ENCODE data around the gene ENAH. TPM values are rescaled to one million over a fixed set of nuclear protein-coding genes. Genes with fewer than 3 reads are reported as not detected.

ENAH gene
- total RNA-seq: 99.1 and 109 TPM in 2 replicates

DNA sequence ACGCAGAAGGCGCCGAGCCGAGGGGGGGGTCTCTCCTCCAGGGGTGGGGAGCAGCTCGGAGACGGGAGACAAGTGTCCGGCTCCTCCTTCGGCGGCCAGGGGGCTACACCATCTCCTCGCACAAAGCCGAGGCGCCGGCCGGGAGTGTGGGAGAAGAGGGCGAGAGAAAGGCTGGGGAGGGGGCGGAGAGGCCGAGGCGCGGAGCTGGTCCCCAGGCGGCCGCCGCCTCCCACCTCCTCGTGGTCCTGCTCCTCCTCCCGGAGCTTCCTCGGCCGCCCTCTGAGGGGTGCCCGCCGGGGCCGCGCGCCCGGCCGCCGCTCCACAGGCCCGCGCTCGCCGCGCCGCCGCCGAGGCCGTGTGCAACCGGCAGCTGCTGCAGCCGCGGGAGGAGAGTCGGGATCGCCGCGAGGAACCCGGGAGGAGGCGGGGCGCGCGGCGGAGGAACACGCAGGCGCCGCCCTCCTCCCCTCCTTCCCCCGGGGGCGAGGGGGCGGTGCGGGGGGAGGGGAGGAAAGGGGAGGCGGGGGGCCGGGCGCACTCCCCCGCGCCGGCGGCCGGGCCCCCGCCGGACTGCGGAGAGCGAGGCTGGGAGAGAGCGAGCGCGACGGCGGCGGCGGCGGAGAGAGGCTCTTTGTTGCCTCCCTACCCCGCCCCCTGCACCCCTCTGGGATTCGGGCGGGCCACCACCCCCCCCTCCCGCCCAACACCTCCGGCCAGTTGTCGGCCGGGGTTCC, at the start of gene ENAH:
Gene ENAH (minus strand): TSS at position 395 of the 734 bp plus-strand sequence. CDS start 433 bp downstream, outside the sequence.

Other genes starting within 250 kb of the ENAH start
- gene LBR, start 225.1 kb downstream of the ENAH start, total RNA-seq: 120 and 157 TPM in 2 replicates
- 360 and 445 TPM in 2 replicates for gene SRP9, start 124.7 kb upstream of the ENAH start, total RNA-seq
- gene EPHX1, start 157.0 kb upstream of the ENAH start, total RNA-seq: 17.2 and 19.7 TPM in 2 replicates
- 22.7 and 31.9 TPM in 2 replicates for gene TMEM63A, start 229.3 kb upstream of the ENAH start, total RNA-seq
- not detected in 2 replicates for gene LEFTY1, start 236.0 kb upstream of the ENAH start, total RNA-seq